HEK293T (cell line): ENCODE results near the gene GPR55.

Source experiments
- CTCF ChIA-PET: fragments of 350-600 bp; formaldehyde crosslinking; extraction: SDS; loops from one replicate; lab custom pipeline; 2021; ENCODE audit warnings: antibody characterized with exemption, inconsistent platforms; lab: Yijun Ruan, JAX
- POLR2A ChIA-PET: fragments of 350-600 bp; formaldehyde crosslinking; extraction: SDS; loops from one replicate; lab custom pipeline; 2020; ENCODE audit warnings: antibody characterized with exemption, inconsistent platforms; lab: Yijun Ruan, JAX
- DNase-seq: peaks from one replicate; pipeline ENCODE4 v3.0.0; 2012; ENCODE audit warnings: mixed read lengths; ENCODE audit errors: extremely low spot score
- ARNT ChIP-seq: fragments of 450-650 bp; IDR thresholded peaks from 2 replicates; pipeline ENCODE4 v1.6.1; 2017; ENCODE audit warnings: mild to moderate bottlenecking
- BHLHE40 ChIP-seq: fragments of 450-650 bp; IDR thresholded peaks from 2 replicates; pipeline ENCODE4 v1.6.1; 2016; ENCODE audit warnings: mild to moderate bottlenecking, moderate library complexity, borderline replicate concordance
- CTBP1 ChIP-seq: fragments of 450-650 bp; IDR thresholded peaks from 2 replicates; pipeline ENCODE4 v1.6.1; 2016; ENCODE audit warnings: borderline replicate concordance
- ELF4 ChIP-seq: fragments of 450-650 bp; IDR thresholded peaks from 2 replicates; pipeline ENCODE4 v1.6.1; 2017; ENCODE audit warnings: antibody characterized with exemption
- FOXA1 ChIP-seq: fragments of 450-650 bp; IDR thresholded peaks from 2 replicates; pipeline ENCODE4 v1.6.1; 2016; ENCODE audit warnings: mild to moderate bottlenecking
- FOXK2 ChIP-seq: fragments of 450-650 bp; IDR thresholded peaks from 2 replicates; pipeline ENCODE4 v1.6.1; 2016; ENCODE audit warnings: mild to moderate bottlenecking
- FOXM1 ChIP-seq: fragments of 450-650 bp; IDR thresholded peaks from 2 replicates; pipeline ENCODE4 v1.6.1; 2017; ENCODE audit warnings: mild to moderate bottlenecking, borderline replicate concordance
- HDGF ChIP-seq: fragments of 450-650 bp; IDR thresholded peaks from 2 replicates; pipeline ENCODE4 v1.6.1; 2017; ENCODE audit warnings: antibody characterized with exemption, borderline replicate concordance
- L3MBTL2 ChIP-seq: fragments of 450-650 bp; conservative IDR thresholded peaks from 2 replicates; pipeline ENCODE4 v1.6.1; 2016; ENCODE audit warnings: mild to moderate bottlenecking
- LEF1 ChIP-seq: fragments of 450-650 bp; IDR thresholded peaks from 2 replicates; pipeline ENCODE4 v1.6.1; 2017; ENCODE audit warnings: mild to moderate bottlenecking, borderline replicate concordance
- NFRKB ChIP-seq: fragments of 450-650 bp; IDR thresholded peaks from 2 replicates; pipeline ENCODE4 v1.6.1; 2016; ENCODE audit warnings: mild to moderate bottlenecking, moderate library complexity
- PKNOX1 ChIP-seq: fragments of 450-650 bp; IDR thresholded peaks from 2 replicates; pipeline ENCODE4 v1.6.1; 2016
- SP1 ChIP-seq: fragments of 450-650 bp; IDR thresholded peaks from 2 replicates; pipeline ENCODE4 v1.6.1; 2017
- SUZ12 ChIP-seq: fragments of 450-650 bp; IDR thresholded peaks from 2 replicates; pipeline ENCODE4 v1.6.1; 2016; ENCODE audit warnings: mild to moderate bottlenecking
- TARDBP ChIP-seq: fragments of 450-650 bp; IDR thresholded peaks from 2 replicates; pipeline ENCODE4 v1.6.1; 2016
- ZNF384 ChIP-seq: fragments of 450-650 bp; IDR thresholded peaks from 2 replicates; pipeline ENCODE4 v1.6.1; 2016

The GPR55 gene

DNA sequence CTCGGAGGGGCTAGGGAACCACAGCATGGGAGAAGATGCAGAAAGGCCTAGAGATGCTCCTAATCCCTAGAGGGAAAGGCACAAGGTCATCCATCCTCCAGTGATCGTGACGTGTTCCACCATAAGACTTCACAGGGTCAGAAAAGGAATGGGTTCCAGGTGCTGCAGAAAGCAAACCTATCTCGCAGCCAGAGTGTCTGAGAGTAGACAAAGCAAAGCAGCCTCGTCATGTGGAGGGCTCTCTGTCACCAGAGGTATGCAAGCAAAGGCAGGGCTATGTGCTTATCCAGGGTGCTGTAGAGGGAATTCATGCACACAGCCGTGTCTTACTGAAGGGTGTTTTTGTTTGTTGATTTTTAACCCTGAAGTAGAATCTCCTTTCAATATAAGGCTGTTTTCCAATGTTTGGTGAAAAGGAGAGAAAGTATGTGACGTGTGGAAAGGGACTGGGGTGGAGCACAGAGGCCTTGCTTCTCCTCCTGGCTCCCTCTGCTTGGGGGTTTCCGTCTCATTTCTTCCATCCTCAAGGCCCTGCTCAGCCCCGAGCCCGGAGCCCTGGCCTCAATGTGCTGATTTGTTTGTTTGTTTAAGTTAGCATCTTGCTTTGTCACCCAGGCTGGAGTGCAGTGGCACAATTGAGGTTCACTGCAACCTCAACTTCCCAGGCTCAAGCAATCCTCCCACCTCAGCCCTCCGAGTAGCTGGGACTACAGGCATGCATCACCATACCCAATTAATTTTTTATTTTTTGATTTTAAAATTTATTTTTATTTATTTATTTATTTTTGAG is 3.0 kb downstream of the GPR55 start:
- TF ChIP-seq TARDBP, result no peak
- ChIA-PET CTCF (interaction anchor here (0.6 to 1.3 kb wide), 2 partner anchors 28 to 98 kb away, joined by 3 read pairs; no protein-coding TSS in a partner anchor), POLR2A (no interaction called here)
- no peak for DNase-seq

DNA sequence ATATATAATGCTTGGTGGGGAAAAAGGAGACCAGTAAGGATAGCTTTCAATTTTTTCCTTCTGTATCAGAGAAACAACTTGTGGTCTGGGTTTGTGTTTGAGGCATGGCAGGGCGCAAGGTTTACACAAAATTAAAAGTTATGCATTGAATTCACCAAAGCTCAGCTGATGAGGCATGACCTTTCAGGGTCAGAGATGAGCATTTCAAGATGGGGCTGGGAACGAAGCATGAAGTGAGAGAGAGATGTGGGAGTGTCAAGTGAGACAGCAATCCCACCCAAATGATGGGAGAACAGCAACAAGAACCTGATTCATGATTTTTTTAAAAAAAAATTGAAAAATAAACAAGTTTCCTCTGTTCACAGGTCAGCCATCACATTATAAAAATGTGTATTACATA is 4.9 kb downstream of the GPR55 start:
- POLR2A ChIA-PET, result no interaction called here
- CTCF ChIA-PET, result interaction anchor here (0.6 kb wide), 1 partner anchor 69 kb away, joined by 4 read pairs; no protein-coding TSS in a partner anchor
- no peak for DNase-seq
- TF ChIP-seq ZNF384, result no peak
- no peak for TF ChIP-seq CTBP1
- TF ChIP-seq HDGF, result no peak
- TF ChIP-seq SP1, result no peak
- no peak for TF ChIP-seq BHLHE40
- no peak for TF ChIP-seq LEF1

DNA sequence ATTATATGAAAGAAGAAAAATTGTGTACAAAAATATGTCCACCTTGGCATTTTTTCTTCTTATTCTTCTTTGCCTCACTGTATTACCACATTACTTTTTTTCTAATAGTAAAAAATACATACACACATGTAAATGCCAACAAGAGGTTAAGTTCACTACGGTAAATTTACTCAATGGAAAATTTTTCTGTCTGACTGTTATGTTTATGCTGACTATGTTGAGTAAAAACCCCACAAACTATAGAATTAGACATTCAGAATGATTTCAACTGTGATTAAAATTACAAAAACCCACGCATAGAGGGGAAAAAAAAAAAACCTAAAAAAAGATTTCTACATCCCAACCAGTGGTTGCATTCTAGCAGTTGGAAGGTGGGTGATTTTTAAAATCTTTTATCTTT is 5.4 kb downstream of the GPR55 start:
- TF ChIP-seq ZNF384, result no peak
- TF ChIP-seq FOXK2, result no peak
- TF ChIP-seq ELF4, result no peak
- no peak for TF ChIP-seq BHLHE40
- no peak for TF ChIP-seq FOXA1
- TF ChIP-seq L3MBTL2, result no peak
- no peak for TF ChIP-seq LEF1
- TF ChIP-seq CTBP1, result no peak
- no peak for TF ChIP-seq PKNOX1
- ChIA-PET CTCF (no interaction called here), POLR2A (no interaction called here)
- DNase-seq, result no peak

- POLR2A ChIA-PET, result no interaction called here
- TF ChIP-seq HDGF (no peak), L3MBTL2 (no peak), FOXK2 (no peak), FOXM1 (no peak), TARDBP (no peak), NFRKB (no peak)
- CTCF ChIA-PET, result no interaction called here
- no peak for DNase-seq
Measured at GRCh38 chr2:230919240-230919639, 5.8 kb downstream of the GPR55 start.

DNA sequence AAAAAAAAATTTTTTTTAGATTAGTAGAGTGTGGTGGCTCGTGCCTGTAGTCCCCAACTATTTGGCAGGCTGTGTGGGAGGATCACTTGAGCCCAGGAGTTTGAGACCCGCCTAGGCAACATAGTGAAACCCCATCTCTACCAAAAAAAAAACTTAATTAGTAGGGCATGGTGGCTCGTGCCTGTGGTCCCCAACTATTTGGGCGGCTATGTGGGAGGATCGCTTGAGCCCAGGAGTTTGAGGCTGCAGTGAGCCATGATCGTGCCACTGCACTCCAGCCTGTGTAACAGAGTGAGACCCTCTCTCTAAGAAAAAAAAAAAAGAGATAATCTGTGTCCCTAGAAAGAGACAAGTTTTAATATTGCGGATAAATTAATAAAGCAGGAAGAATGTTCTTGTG is 8.8 kb downstream of the GPR55 start:
- DNase-seq, result no peak
- ChIA-PET CTCF (no interaction called here), POLR2A (no interaction called here)
- no peak for TF ChIP-seq PKNOX1
- TF ChIP-seq SP1, result no peak
- TF ChIP-seq ELF4, result no peak
- TF ChIP-seq FOXA1, result no peak
- no peak for TF ChIP-seq BHLHE40
- TF ChIP-seq SUZ12, result no peak
- no peak for TF ChIP-seq L3MBTL2
- TF ChIP-seq TARDBP, result no peak
- no peak for TF ChIP-seq HDGF
- no peak for TF ChIP-seq FOXK2
- no peak for TF ChIP-seq ZNF384
- TF ChIP-seq FOXM1, result no peak
- no peak for TF ChIP-seq NFRKB
- no peak for TF ChIP-seq CTBP1
- TF ChIP-seq LEF1, result no peak
- no peak for TF ChIP-seq ARNT

GRCh38 chr2:230915319-230915718 is 9.7 kb downstream of the GPR55 start:
- no peak for DNase-seq
- ChIA-PET CTCF (interaction anchor here (0.7 kb wide), 1 partner anchor 11 kb away, joined by 3 read pairs; no protein-coding TSS in a partner anchor), POLR2A (no interaction called here)
- no peak for TF ChIP-seq HDGF
- no peak for TF ChIP-seq FOXM1
- no peak for TF ChIP-seq LEF1
- no peak for TF ChIP-seq SP1
- no peak for TF ChIP-seq NFRKB
- TF ChIP-seq BHLHE40, result no peak
- no peak for TF ChIP-seq ARNT
- no peak for TF ChIP-seq SUZ12
- TF ChIP-seq CTBP1, result no peak
- no peak for TF ChIP-seq ZNF384

- POLR2A ChIA-PET, result no interaction called here
- CTCF ChIA-PET, result interaction anchor here (0.7 kb wide), 1 partner anchor 11 kb away, joined by 3 read pairs; no protein-coding TSS in a partner anchor
- TF ChIP-seq TARDBP (no peak), SUZ12 (no peak), ZNF384 (no peak), FOXA1 (no peak), SP1 (no peak), HDGF (no peak), PKNOX1 (no peak), BHLHE40 (no peak), ARNT (no peak), FOXM1 (no peak), NFRKB (no peak), FOXK2 (no peak), L3MBTL2 (no peak), LEF1 (no peak), ELF4 (no peak), CTBP1 (no peak)
- DNase-seq, result no peak
Measured at GRCh38 chr2:230914886-230915285, 10.2 kb downstream of the GPR55 start.
